B cell (primary cell): Measurements from ENCODE around the gene SLC43A2. TPM values are rescaled to one million over a fixed set of nuclear protein-coding genes. Genes with fewer than 3 reads are reported as not detected.

Experiments
- ATAC-seq: fragments of 200-7000 bp; cut with Tn5 transposase; one replicate; pipeline ENCODE4 v1.10.0; 2021; ENCODE audit warnings: low read depth, mild to moderate bottlenecking, moderate number of reproducible peaks, moderate library complexity
- CTCF ChIA-PET: fragments of 350-600 bp; sonication (Branson Sonifier 250); formaldehyde crosslinking; loops from one replicate; lab custom pipeline; 2021; ENCODE audit warnings: antibody characterized with exemption, inconsistent platforms; lab: Charles Lee
- POLR2A ChIA-PET: fragments of 350-600 bp; sonication (Branson Sonifier 250); formaldehyde crosslinking; loops from one replicate; lab custom pipeline; 2021; ENCODE audit warnings: antibody characterized with exemption; lab: Charles Lee
- DNase-seq: peaks from one replicate; pipeline ENCODE4 v3.0.0; 2013
- H2AFZ ChIP-seq: 2 replicates; pipeline ENCODE4 v1.6.1; 2012; ENCODE audit warnings: mild to moderate bottlenecking, low read depth, low read length; ENCODE audit not compliant: insufficient read depth, poor library complexity, severe bottlenecking
- H3K27ac ChIP-seq, 2 donors: 1 replicate in 1 of 2; 2 replicates in 1 of 2; pipeline ENCODE4 v1.5.1; 2012 to 2013; ENCODE audit warnings: low read length in 2 of 2, mild to moderate bottlenecking in 2 of 2, moderate library complexity in 1 of 2
- H3K27me3 ChIP-seq, 4 experiments: fragments of 200-600 bp in 1 of 4; sonication (generic) in 1 of 4; replicated peaks in 1 of 4; 1 replicate in 2 of 4; 2 replicates in 2 of 4; pipeline versions ENCODE4 v1.6.1 to v1.7.0; 2013 to 2016; ENCODE audit warnings: low read length in 3 of 4, mild to moderate bottlenecking in 2 of 4, mixed read lengths in 1 of 4, moderate library complexity in 1 of 4; ENCODE audit not compliant: insufficient read depth in 4 of 4, control insufficient read depth in 3 of 4; ENCODE audit errors: control extremely low read depth in 1 of 4
- H3K36me3 ChIP-seq, 2 experiments: replicated peaks in 1 of 2; 1 replicate in 1 of 2; 2 replicates in 1 of 2; pipeline versions ENCODE4 v1.6.1 to v1.7.1; 2013; ENCODE audit warnings: low read length in 1 of 2; ENCODE audit not compliant: insufficient read depth in 2 of 2, control insufficient read depth in 1 of 2; ENCODE audit errors: control extremely low read depth in 1 of 2, extremely low read depth in 1 of 2
- H3K4me1 ChIP-seq, 2 donors: fragments of 200-600 bp in 1 of 2; sonication (generic) in 1 of 2; 1 replicate in 1 of 2; 2 replicates in 1 of 2; pipeline versions ENCODE4 v1.5.1 to v1.6.1; 2013 to 2017; ENCODE audit warnings: low read length in 2 of 2; ENCODE audit not compliant: control insufficient read depth in 2 of 2, insufficient read depth in 2 of 2
- H3K4me2 ChIP-seq: replicated peaks from 2 replicates; pipeline ENCODE3; 2012; ENCODE audit warnings: mild to moderate bottlenecking, low read depth, low read length; ENCODE audit not compliant: poor library complexity, severe bottlenecking
- H3K4me3 ChIP-seq, 5 experiments: fragments of 200-600 bp in 1 of 5; sonication (generic) in 1 of 5; 1 replicate in 3 of 5; 2 replicates in 2 of 5; pipeline versions ENCODE4 v1.5.1 to v1.7.0; 2011 to 2016; ENCODE audit warnings: low read length in 4 of 5, mild to moderate bottlenecking in 4 of 5, low read depth in 2 of 5, control low read depth in 1 of 5, moderate library complexity in 1 of 5; ENCODE audit not compliant: insufficient read depth in 1 of 5; ENCODE audit errors: control extremely low read depth in 1 of 5, extremely low read depth in 1 of 5
- H3K79me2 ChIP-seq: fragments of 200-600 bp; sonication (generic); one replicate; pipeline ENCODE4 v1.6.0; 2016; ENCODE audit warnings: low read length; ENCODE audit not compliant: control insufficient read depth, insufficient read depth
- H3K9ac ChIP-seq: fragments of 200-600 bp; sonication (generic); 2 replicates; pipeline ENCODE4 v1.6.1; 2017; ENCODE audit warnings: mild to moderate bottlenecking, low read length, moderate library complexity
- H3K9me3 ChIP-seq, 3 donors: one replicate each; pipeline versions ENCODE4 v1.6.1 to v1.7.1; 2013; ENCODE audit warnings: low read length in 2 of 3; ENCODE audit not compliant: control insufficient read depth in 2 of 3, insufficient read depth in 1 of 3; ENCODE audit errors: control extremely low read depth in 1 of 3
- H4K20me1 ChIP-seq: 2 replicates; pipeline ENCODE4 v1.6.0; 2012; ENCODE audit warnings: mild to moderate bottlenecking, low read length; ENCODE audit not compliant: insufficient read depth, control insufficient read depth, poor library complexity, severe bottlenecking
- H3K27ac Mint-ChIP-seq: one replicate; pipeline ENCODE4 v1.8.0; 2021; ENCODE audit warnings: mixed read lengths
- H3K27me3 Mint-ChIP-seq: one replicate; pipeline ENCODE4 v1.8.0; 2021; ENCODE audit warnings: mixed read lengths
- H3K4me1 Mint-ChIP-seq: one replicate; pipeline ENCODE4 v1.8.0; 2021; ENCODE audit warnings: mixed read lengths
- H3K4me3 Mint-ChIP-seq: one replicate; pipeline ENCODE4 v1.8.0; 2021; ENCODE audit warnings: mixed read lengths
- H3K9me3 Mint-ChIP-seq: one replicate; pipeline ENCODE4 v1.8.0; 2022; ENCODE audit warnings: mixed read lengths; ENCODE audit not compliant: insufficient read depth
- CTCF ChIP-seq: fragments of 200-600 bp; IDR thresholded peaks from one replicate; pipeline ENCODE4 v1.8.0; 2022; ENCODE audit warnings: antibody characterized with exemption, mild to moderate bottlenecking
- EZH2 ChIP-seq: IDR thresholded peaks from 2 replicates; pipeline ENCODE4 v1.6.1; 2012; ENCODE audit warnings: borderline replicate concordance, low read depth, mild to moderate bottlenecking, moderate library complexity, low read length; ENCODE audit not compliant: insufficient read depth, poor library complexity, severe bottlenecking
- WGBS: methylation state at CpG from one replicate; pipeline ENCODE4 v1.1.5; 2013; ENCODE audit warnings: missing lambda C conversion rate; ENCODE audit not compliant: insufficient coverage; 5-methylcytosine and 5-hydroxymethylcytosine counted together
- intact Hi-C: fragments of 100-400 bp; cut with micrococcal nuclease; formaldehyde crosslinking; loops from one replicate; pipeline ENCODE4 v1.10.0; 2022
- polyA plus RNA-seq: library from polyadenylated mRNA; depleted of rRNA; stranded (reverse); fragments of >200 nt; gene quantifications from 2 replicates; pipeline ENCODE4 v1.2.3, GENCODE V29; 2012
- total RNA-seq, 2 donors: library from RNA; stranded (reverse); fragments of 120-200 nt in 1 of 2; gene quantifications; 1 replicate in 1 of 2; 2 replicates in 1 of 2; pipeline versions ENCODE4 v1.2.3 to v1.2.4, GENCODE V29; 2013 to 2022

SLC43A2 gene
- total and polyA plus RNA-seq, 2 donors (not counting 1 experiment from before 2014, with no cell fraction given) = 26.2 to 204 TPM

DNA sequence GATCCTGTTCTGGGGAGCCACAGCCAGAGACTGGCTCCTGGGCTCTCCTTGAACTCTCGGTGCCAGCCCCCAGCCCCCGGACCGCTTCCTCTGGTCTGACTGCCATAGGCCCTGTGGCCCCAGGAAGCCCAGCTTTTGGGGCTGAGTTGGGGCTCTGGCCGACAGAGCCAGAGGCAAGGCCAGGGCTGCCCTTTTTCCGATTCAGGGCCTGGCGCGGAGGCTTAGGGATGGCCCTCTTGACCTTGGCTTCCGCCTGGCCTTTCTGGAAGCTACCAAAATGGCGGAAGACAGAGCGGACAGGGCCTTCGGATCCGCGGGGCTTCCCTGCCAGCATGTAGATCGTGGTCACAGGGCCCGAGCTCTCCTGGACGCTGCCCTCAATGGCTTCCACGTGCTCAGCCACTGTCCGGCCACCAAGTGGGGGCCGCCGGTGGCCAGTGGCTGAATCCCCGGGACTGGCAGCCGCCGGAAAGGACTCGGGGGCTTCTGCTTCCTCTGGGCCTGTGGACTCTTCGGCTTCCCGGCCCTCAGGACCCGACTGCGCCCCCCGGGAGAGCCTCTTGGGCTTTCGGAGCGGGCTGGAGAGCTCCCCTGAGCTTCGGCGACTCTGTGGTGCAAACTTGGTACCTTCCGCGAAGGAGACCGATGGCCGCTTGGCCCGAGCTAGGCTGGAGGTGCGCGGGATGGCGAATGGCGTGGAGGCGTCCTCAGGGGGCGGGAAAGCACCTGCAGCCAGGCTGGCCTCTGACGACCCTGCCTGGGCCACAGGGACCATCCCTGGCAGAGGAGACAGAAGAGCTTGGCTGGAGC, 6.4 kb upstream of the SLC43A2 start:
- intact Hi-C loops = no loop called here
- Histone ChIP-seq H3K79me2 (no peaks in the 10 kb centered on the region), H3K4me3 (no peak overlapping the region), H3K36me3 (no peaks in the 10 kb centered on the region), H3K27me3 (no peaks in the 10 kb centered on the region), H3K4me1 (peaks cover 18 to 19% of the 10 kb centered on the region in 2 donors), H4K20me1 (no peaks in the 10 kb centered on the region), H3K9ac (no peak overlapping the region), H3K9me3 (peaks cover 0 to 7% (median 0%) of the 10 kb centered on the region in 3 donors), H2AFZ (no peak overlapping the region), H3K4me2 (no peak overlapping the region), H3K27ac (no peak overlapping the region)
- Mint-ChIP-seq H3K9me3 (no peaks in the 10 kb centered on the region), H3K4me1 (peaks cover 18% of the 10 kb centered on the region), H3K27ac (no peak overlapping the region), H3K4me3 (no peak overlapping the region), H3K27me3 (no peaks in the 10 kb centered on the region)
- ChIA-PET POLR2A (no interaction called here), CTCF (interaction anchor here (1.2 kb wide), 1 partner anchor 61 kb away, joined by 5 read pairs; no protein-coding TSS in a partner anchor)
- WGBS = 96% methylated on average over 45 of the region's 45 CpGs
- TF ChIP-seq EZH2 (no peak), CTCF (no peak)
- DNase-seq (no peak), ATAC-seq (no peak)

DNA sequence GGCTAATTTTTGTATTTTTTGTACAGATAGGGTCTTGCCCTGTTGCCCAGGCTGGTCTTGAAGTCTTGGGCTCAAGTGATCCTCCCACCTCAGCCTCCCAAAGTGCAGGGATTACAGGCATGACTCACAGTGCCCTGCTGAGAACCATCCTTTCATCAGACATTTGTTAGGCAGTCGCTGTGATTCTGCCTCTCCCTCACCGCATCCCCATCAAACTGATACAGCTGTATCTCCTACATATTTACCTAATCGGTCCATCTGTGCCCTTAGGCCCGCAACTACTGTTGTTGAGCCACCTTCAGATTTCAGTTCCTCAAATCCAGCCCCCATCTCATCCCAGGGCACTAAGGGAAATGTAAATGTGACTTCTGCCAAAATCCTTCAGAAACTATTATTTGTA, 2.0 kb upstream of the SLC43A2 start:
- Histone ChIP-seq H3K9ac (no peak overlapping the region), H3K79me2 (peaks cover 24% of the 10 kb centered on the region), H3K4me3 (no peak overlapping the region), H2AFZ (no peak overlapping the region), H3K4me1 (peaks cover 39 to 45% of the 10 kb centered on the region in 2 donors), H3K36me3 (peaks cover 0 to 6% of the 10 kb centered on the region in 2 experiments), H3K27me3 (no peaks in the 10 kb centered on the region), H4K20me1 (no peaks in the 10 kb centered on the region), H3K9me3 (peaks cover 0 to 7% (median 0%) of the 10 kb centered on the region in 3 donors), H3K27ac (no peak overlapping the region), H3K4me2 (peak overlapping the region; percentile 100)
- Mint-ChIP-seq H3K4me3 (peak overlapping the region; percentile 93), H3K9me3 (no peaks in the 10 kb centered on the region), H3K27ac (peak overlapping the region; percentile 87), H3K27me3 (no peaks in the 10 kb centered on the region), H3K4me1 (peaks cover 38% of the 10 kb centered on the region)
- POLR2A ChIA-PET = interaction anchor here (0.6 to 7.3 kb wide), 16 partner anchors 9 to 265 kb away, joined by 3 to 127 read pairs (median 6); partner anchors contain the start of genes INPP5K, PITPNA, RILP and SCARF1
- intact Hi-C loops = loop anchor here (1.0 kb wide), 4 partner anchors 19 to 265 kb away; partner anchors contain the start of gene RILP
- CTCF ChIA-PET = interaction anchor here (0.6 to 10.4 kb wide), 24 partner anchors 10 to 572 kb away, joined by 3 to 326 read pairs (median 6); partner anchors contain the start of genes INPP5K, PITPNA, RILP and SCARF1
- DNase-seq (no peak), ATAC-seq (no peak)
- TF ChIP-seq EZH2 = no peak
- TF ChIP-seq CTCF = no peak
- WGBS = 52% methylated on average over 3 of the region's 4 CpGs
